ENCODE measurements around the gene PDIA2.
A peak's percentile ranks its signal among the peaks of the same experiment; 100 is the strongest.

PDIA2 gene

DNA sequence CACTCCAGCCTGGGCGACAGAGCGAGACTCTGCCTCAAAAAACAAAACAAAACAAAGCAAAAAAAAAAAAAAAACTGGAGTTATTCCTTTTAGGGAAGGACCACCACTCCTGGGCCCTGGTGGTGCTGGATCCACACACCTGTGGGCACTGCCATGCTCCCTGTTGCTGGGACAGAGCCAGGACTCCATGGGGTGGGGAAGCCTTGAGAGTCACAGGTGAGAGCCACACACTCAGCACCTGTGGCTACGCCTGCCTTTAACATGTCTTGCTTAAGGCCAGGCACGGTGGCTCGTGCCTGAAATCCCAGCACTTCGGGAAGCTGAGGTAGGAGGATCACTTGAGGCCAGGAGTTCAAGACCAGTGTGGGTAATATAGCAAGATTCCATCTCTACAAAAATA lies 18.3 kb downstream of the PDIA2 start:
- H3K4me3 ChIP-seq (ENCODE audit: low read depth, low read length): no peak overlapping the region
- TF ChIP-seq, protein P1, sequence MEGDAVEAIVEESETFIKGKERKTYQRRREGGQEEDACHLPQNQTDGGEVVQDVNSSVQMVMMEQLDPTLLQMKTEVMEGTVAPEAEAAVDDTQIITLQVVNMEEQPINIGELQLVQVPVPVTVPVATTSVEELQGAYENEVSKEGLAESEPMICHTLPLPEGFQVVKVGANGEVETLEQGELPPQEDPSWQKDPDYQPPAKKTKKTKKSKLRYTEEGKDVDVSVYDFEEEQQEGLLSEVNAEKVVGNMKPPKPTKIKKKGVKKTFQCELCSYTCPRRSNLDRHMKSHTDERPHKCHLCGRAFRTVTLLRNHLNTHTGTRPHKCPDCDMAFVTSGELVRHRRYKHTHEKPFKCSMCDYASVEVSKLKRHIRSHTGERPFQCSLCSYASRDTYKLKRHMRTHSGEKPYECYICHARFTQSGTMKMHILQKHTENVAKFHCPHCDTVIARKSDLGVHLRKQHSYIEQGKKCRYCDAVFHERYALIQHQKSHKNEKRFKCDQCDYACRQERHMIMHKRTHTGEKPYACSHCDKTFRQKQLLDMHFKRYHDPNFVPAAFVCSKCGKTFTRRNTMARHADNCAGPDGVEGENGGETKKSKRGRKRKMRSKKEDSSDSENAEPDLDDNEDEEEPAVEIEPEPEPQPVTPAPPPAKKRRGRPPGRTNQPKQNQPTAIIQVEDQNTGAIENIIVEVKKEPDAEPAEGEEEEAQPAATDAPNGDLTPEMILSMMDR (IDR thresholded peaks at IDR 0.05; ENCODE audit: insufficient read depth, low read depth, low read length, missing control alignments): no peak
- no peak for DNase-seq (ENCODE audit: low read depth)

DNA sequence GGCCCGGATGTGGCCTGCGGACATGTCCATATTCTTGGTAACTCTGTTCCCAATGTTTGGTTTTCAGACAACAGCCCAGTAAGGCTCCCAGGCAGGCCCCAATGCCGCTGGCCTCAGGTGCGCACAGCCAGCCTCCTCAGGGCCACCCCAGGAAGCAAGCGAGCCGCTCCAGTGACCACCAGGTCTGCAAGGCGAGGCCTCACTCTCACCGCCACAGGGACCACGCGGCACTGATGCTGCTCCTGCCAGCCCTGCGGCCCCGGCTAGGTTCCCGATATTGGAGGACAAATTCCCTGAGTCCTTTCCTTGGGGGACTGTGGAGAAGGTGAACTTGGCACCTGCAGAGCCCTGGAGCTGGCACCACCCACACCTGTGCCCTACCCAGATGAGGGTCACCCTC lies 19.0 kb downstream of the PDIA2 start:
- TF ChIP-seq, protein P1 (IDR thresholded peaks at IDR 0.05; ENCODE audit: insufficient read depth, low read depth, low read length, missing control alignments): no peak
- H3K4me3 ChIP-seq (ENCODE audit: low read depth, low read length): no peak overlapping the region
- no peak for DNase-seq (ENCODE audit: low read depth)

DNA sequence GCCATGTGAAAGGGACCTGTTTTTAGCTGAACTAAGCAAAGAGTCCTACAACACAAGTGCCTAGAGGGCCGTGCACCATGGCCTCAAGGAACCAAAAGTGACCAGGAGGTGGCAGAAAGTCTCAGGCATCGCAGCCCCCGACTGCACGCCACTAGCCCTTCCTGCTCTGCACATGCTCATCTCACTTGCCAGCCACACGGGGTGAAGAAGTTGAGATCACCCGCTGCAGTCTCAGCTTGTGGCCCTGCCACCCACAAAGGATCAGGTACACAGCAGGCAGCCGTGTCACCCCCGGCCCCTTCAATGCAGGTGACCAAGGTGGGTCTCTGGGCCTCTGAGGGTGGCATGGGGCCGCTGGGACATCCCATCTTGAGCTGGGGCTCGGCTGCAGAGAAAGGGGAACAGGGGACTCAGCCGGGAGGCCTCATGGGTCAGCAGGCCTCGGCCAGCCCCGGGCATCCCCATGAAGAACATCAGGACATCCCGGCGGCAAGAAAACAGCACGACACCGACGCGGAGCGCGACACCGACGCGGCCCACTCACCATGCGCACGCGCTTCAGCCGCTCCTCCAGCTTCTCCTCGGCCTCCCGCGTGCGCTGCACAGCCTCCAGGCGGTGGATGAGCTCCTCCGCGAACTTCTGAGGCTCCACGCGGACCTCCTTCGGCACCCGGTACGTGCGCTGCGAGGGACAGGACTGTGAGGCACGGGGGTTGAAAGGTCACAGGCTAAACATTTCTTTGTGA lies 21.0 kb downstream of the PDIA2 start:
- TF ChIP-seq, protein P1 (IDR thresholded peaks at IDR 0.05; ENCODE audit: insufficient read depth, low read depth, low read length, missing control alignments): peak; percentile 1
- DNase-seq (ENCODE audit: low read depth): peak; percentile 22
- no peak overlapping the region for H3K4me3 ChIP-seq (ENCODE audit: low read depth, low read length)

DNA sequence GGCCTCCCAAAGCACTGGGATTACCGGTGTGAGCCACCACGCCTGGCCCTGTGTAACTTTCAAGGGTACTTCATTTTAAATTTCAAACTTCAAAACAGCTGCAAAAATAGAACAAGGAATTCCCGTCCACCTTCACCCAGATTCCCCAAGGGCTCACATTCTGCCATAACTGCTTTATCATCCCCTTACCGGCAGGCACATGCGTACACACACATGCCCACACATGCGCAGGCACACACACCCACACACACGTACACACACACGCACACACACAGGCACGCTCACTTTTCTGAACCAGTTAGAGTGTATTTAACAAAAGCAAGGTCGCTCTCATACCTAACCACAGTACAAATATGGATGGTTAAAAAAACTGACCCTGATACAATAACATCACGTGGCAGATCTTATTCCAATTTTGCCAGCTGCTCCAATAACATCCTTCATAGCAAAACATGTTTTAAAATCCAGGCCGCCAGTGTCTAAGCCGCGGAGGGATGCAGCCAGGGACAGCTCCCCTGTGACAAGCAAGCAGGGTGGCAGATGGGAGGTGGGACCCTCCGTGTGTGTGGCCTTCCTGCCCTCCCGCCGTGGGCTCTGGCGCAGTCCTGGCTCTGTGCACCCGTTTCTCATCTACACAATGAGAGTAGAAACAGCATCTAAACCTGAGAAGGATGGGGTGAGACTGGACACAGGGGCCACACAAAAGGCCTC lies 23.1 kb downstream of the PDIA2 start:
- no peak overlapping the region for H3K4me3 ChIP-seq (ENCODE audit: low read depth, low read length)
- TF ChIP-seq, protein P1 (IDR thresholded peaks at IDR 0.05; ENCODE audit: insufficient read depth, low read depth, low read length, missing control alignments): no peak
- no peak for DNase-seq (ENCODE audit: low read depth)

DNA sequence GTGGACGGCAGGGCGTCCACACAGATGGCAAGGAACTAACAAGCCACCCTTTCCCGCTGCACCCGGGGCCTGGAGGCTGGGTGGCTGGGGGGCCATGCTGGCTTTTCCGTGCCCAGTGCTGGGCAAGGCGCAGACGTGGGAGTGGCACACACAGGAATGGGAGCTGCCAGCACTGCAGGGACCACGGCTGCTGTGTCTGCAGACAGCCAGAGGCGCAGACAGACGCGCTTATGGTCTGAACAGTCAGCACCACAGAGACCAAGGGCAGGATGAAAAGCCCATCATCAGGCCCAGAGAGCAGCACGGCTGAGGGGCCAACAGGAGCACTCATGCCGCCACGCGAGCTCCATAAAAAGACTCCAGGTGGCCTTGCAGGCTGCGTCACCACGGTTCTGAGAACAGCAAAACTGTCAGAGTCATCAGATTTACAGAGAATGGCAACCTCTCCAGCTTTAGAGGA lies 24.0 kb downstream of the PDIA2 start:
- TF ChIP-seq, protein P1 (IDR thresholded peaks at IDR 0.05; ENCODE audit: insufficient read depth, low read depth, low read length, missing control alignments): no peak
- H3K4me3 ChIP-seq (ENCODE audit: low read depth, low read length): no peak overlapping the region
- DNase-seq (ENCODE audit: low read depth): no peak

DNA sequence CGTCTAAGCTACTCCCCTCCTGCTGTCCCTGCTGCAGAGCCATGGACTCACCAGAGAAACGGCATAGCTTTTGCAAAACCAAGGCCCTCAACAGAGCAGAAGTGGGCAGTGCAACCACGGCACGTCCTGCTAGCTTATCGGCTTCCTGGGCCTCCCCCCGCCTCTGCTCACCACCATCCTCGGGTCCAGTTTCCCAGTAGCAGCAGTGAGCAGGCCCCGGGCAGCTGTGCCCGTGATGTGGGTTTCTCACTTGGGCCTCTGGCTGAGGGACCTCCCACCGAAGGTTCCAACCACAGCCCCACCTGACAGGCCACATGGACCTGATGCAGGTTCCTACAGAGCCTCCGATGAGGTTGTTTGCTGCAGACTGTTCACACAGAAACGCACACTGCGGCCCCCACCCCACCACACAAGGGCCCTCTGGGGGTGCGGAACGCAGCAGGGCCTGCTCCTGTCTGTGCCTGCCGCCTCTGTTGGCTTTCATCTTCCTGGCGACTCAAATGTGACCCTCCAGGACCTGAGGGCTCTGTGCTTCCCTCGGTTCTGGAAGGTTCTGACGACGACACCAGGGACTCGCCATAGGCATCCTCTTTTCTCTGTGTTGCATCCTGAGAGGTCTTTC lies 24.8 kb downstream of the PDIA2 start:
- no peak overlapping the region for H3K4me3 ChIP-seq (ENCODE audit: low read depth, low read length)
- no peak for DNase-seq (ENCODE audit: low read depth)
- TF ChIP-seq, protein P1 (IDR thresholded peaks at IDR 0.05; ENCODE audit: insufficient read depth, low read depth, low read length, missing control alignments): no peak
